HG03558 (cell line): ENCODE results near the gene MUC2.

Experiments
- ATAC-seq: cut with Tn5 transposase; IDR thresholded peaks from one replicate; pipeline ENCODE4 v1.9.1; 2021; ENCODE audit warnings: moderate number of reproducible peaks; ENCODE audit not compliant: unreplicated experiment; ENCODE audit errors: extremely low read depth

Gene MUC2

DNA sequence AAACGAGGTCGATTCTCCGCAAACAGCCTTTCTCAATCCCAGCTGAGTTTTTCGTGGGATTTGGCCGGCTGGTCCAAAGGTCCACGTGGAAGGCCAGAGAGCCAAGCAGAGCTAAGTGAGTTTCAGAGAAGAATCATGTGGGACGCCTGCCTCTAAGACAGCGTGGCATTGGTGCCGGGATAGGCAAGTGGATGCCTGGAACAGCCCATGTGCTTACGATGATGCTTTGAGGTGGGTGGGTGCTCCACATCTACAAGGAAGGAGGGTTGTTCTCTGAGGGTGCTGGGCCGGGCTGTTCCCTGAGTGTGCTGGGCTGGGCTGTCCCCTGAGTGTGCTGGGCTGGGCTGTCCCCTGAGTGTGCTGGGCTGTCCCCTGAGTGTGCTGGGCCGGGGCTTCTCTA, 41.4 kb downstream of the MUC2 start:
- no peak for ATAC-seq

GRCh38 chr11:1116666-1117390, 42.2 kb downstream of the MUC2 start:
- no peak for ATAC-seq

DNA sequence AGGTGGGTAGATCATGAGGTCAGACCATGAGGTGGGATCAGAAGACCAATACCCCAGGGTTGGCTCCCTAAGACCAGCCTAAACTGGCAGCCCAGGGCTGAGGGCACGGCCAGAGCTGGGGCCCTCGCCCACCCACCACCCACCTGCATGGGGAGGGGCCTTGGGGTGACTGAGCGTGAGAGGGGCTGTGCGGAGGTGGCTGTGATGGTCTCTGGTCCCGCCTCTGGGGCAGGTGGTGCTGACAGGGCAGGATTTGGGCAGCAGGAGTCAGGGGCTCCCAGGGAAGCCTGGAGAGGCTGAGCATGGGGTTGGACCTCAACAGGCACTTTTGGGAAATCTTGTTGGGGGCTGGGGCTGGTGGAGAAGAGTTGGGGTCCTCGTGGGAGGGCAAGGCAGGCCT, 43.3 kb downstream of the MUC2 start:
- no peak for ATAC-seq

DNA sequence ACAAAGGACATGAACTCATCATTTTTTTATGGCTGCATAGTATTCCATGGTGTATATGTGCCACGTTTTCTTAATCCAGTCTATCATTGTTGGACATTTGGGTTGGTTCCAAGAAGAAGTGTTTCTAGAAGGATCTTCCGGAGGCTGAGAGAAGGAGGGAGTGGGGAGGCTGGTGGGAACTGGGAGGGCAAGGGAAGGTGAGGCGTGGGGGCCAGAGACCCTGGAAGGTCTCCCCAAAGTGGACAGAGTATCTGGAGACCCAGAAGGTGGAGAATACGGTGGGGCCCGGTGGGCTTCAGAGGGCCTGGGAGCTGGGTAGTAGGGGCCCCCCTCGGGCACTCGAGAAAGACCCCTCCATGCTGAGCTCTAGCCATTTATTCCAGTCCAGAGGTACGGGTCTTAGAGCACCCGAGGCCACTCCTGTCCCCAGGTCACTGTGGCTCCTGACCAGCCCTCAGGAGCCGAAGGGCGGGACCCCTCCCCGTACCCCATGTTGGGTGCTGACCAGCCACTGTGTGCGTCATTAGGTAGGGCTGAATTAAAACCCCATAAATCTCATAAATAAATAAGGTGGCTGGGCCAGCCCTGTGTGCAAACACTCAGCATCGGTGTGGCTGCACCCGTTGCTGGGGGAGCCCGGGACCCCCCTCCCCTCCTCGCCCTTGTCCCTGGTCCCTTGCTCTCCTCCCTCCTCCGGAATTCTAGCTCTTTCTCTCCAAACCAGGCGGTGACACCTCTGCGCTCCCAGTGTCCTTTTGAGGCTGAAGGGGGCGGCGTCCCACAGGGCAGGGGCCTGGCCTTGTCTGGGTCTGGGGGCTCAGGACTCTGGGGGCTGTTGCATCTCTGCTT, 44.3 kb downstream of the MUC2 start:
- ATAC-seq, result no peak

GRCh38 chr11:1119604-1120146, 45.0 kb downstream of the MUC2 start:
- ATAC-seq, result no peak

- ATAC-seq, result no peak
Observed at GRCh38 chr11:1120532-1121330, 46.1 kb downstream of the MUC2 start.

- ATAC-seq, result no peak
Observed at GRCh38 chr11:1121331-1121812, 46.7 kb downstream of the MUC2 start.

DNA sequence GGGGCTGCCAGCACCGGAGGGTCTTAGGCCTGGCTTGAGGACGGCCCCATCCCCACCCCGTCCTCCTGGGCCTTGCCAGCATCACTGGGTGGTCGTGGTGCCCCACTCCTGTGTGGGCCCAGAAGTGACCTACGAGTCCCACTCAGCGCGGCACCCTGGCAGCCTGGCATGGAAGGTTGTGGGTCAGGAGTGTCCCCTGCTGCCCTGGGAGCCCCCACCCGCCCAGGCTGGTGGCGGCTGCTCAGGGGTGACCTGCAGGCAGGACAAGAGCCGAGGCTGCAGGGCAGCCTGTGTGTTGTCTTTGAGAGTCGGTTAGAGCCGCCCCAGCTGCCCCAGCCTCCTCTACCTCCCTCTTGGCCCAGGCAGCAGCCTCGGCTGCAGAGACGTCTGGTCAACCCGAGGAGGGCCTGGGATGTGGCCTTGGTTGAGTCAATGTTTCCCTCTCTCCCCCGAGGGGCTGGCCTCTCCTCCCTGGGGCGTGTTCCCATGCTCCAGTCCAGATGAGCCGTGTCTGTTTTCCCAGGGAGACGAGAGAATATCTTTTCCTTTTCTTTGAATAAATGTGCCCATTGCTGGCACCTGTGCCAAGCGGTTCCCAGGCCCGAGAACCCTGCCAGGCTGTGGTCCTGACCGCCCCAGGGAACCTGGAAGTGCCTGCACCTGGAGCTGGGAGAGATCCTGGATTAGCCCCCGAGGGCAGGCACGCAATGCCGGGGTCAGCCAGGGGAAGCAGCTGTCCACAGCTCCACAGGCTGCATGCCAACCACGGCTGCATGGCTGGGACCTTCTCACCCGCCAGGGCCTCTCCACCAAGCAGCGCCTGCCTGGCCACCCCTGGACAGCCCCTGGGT, 47.4 kb downstream of the MUC2 start:
- no peak for ATAC-seq

GRCh38 chr11:1122664-1123002, 48.0 kb downstream of the MUC2 start:
- ATAC-seq, result no peak

DNA sequence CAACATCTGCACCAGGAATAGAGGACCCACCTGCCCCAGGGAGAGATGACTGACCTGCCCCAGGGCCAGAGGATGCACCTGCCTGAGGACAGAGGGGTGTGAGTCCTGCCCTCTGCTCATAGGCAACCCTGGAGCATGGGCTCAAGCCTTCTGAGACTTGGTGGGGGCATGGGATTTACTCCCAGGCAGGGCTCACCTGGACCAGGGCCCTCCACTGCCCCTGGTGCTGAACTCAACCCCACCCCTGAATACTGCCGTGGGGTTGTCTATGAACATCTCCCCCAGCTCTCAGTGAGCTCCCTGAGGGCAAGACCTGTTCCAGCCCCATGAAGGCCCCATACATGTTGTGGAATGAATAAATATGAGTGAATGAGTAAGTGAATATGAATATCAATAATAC, 49.3 kb downstream of the MUC2 start:
- no peak for ATAC-seq
